Caco-2 (cell line): ENCODE measurements around the gene MMP20. TPM values are rescaled to one million over a fixed set of nuclear protein-coding genes. Genes with fewer than 3 reads are reported as not detected.

Experiments
- BruUV-seq: library from RNA; stranded (reverse); fragments of 400-500 nt; replicated peaks from 2 replicates; lab custom pipeline; 2021; lab: Mats Ljungman, UMichigan
- CTCF ChIA-PET: fragments of 300-600 bp; sonication (Branson Sonifier 250); formaldehyde crosslinking; loops from one replicate; lab custom pipeline; 2022; ENCODE audit warnings: antibody characterized with exemption; lab: Charles Lee
- POLR2A ChIA-PET: fragments of 300-600 bp; sonication (Branson Sonifier 250); formaldehyde crosslinking; loops from one replicate; lab custom pipeline; 2022; ENCODE audit warnings: antibody characterized with exemption; lab: Charles Lee
- DNase-seq, 2 experiments: peaks; one replicate each; pipeline versions ENCODE4 v3.0.0 to v3.0.0-alpha.2; 2020 to 2022
- H3K27me3 ChIP-seq: replicated peaks from 2 replicates; pipeline ENCODE4 v1.6.0; 2011; ENCODE audit warnings: low read length; ENCODE audit not compliant: control insufficient read depth, insufficient read depth
- H3K36me3 ChIP-seq: 2 replicates; pipeline ENCODE4 v1.5.1; 2011; ENCODE audit warnings: low read length; ENCODE audit not compliant: control insufficient read depth, insufficient read depth
- H3K4me1 ChIP-seq: fragments of 250-450 bp; sonication (Bioruptor Pico); 2 replicates; pipeline ENCODE4 v1.5.1; 2020; ENCODE audit warnings: mild to moderate bottlenecking
- H3K4me3 ChIP-seq: 2 replicates; pipeline ENCODE4 v1.5.1; 2011; ENCODE audit warnings: low read depth, mild to moderate bottlenecking, control low read depth, low read length
- H3K9me3 ChIP-seq: fragments of 250-450 bp; sonication (Bioruptor Pico); 2 replicates; pipeline ENCODE4 v1.5.1; 2020; ENCODE audit warnings: mild to moderate bottlenecking, moderate library complexity
- H3K27ac Mint-ChIP-seq: one replicate; pipeline ENCODE4 v1.8.0; 2022; ENCODE audit warnings: mixed read lengths; ENCODE audit not compliant: unreplicated experiment
- H3K27me3 Mint-ChIP-seq: one replicate; pipeline ENCODE4 v1.8.0; 2022; ENCODE audit warnings: mixed read lengths; ENCODE audit not compliant: insufficient read depth, unreplicated experiment
- H3K36me3 Mint-ChIP-seq: one replicate; pipeline ENCODE4 v1.8.0; 2022; ENCODE audit warnings: mild to moderate bottlenecking, mixed read lengths; ENCODE audit not compliant: insufficient read depth, unreplicated experiment
- H3K4me1 Mint-ChIP-seq: one replicate; pipeline ENCODE4 v1.8.0; 2022; ENCODE audit warnings: low read depth, mixed read lengths; ENCODE audit not compliant: unreplicated experiment
- H3K4me3 Mint-ChIP-seq: one replicate; pipeline ENCODE4 v1.8.0; 2022; ENCODE audit warnings: mild to moderate bottlenecking, moderate library complexity, mixed read lengths; ENCODE audit not compliant: unreplicated experiment
- H3K9me3 Mint-ChIP-seq: one replicate; pipeline ENCODE4 v1.8.0; 2022; ENCODE audit warnings: mixed read lengths; ENCODE audit not compliant: unreplicated experiment
- CTCF ChIP-seq, 2 experiments: fragments of 200-600 bp in 1 of 2; IDR thresholded peaks; 1 replicate in 1 of 2; 2 replicates in 1 of 2; pipeline versions ENCODE4 v1.5.1 to v1.8.0; 2011 to 2022; ENCODE audit warnings: antibody characterized with exemption in 1 of 2, control low read depth in 1 of 2, inconsistent platforms in 1 of 2, low read depth in 1 of 2, low read length in 1 of 2, mild to moderate bottlenecking in 1 of 2, moderate library complexity in 1 of 2; ENCODE audit not compliant: insufficient read depth in 1 of 2, severe bottlenecking in 1 of 2, unreplicated experiment in 1 of 2
- intact Hi-C: fragments of 100-400 bp; cut with micrococcal nuclease; formaldehyde crosslinking; loops from one replicate; pipeline ENCODE4 v1.10.0; 2022; ENCODE audit not compliant: unreplicated experiment
- total RNA-seq: library from RNA; stranded (reverse); gene quantifications from 2 replicates; pipeline ENCODE4 v1.2.3, GENCODE V29; 2022

The MMP20 gene
- total RNA-seq, 1 experiment from 2014 or later, result not detected

- Histone ChIP-seq H3K27me3 (no peaks in the 10 kb centered on the region), H3K4me1 (peaks cover 53% of the 10 kb centered on the region), H3K4me3 (no peak overlapping the region), H3K9me3 (no peaks in the 10 kb centered on the region), H3K36me3 (no peaks in the 10 kb centered on the region)
- H3K36me3 Mint-ChIP-seq, result peaks cover 7% of the 10 kb centered on the region
- no peak for TF ChIP-seq CTCF (IDR thresholded peaks at IDR 0.05; ENCODE audit: insufficient read depth in 1 of 2, low read depth in 1 of 2, low read length in 1 of 2, severe bottlenecking in 1 of 2, unreplicated experiment in 1 of 2)
- H3K9me3 Mint-ChIP-seq, result peaks cover 11% of the 10 kb centered on the region
- CTCF ChIA-PET, result interaction anchor here (0.7 to 1.3 kb wide), 2 partner anchors 16 kb away, joined by 4 to 5 read pairs; no protein-coding TSS in a partner anchor
- H3K4me1 Mint-ChIP-seq, result peaks cover 44% of the 10 kb centered on the region
- BruUV-seq, result no TSS peak
- peak overlapping the region; percentile 68 for H3K27ac Mint-ChIP-seq
- H3K27me3 Mint-ChIP-seq, result no peaks in the 10 kb centered on the region
- DNase-seq, result peak; percentile 41 to 55
- POLR2A ChIA-PET, result no interaction called here
- intact Hi-C loops, result loop anchor here (5.0 kb wide), 1 partner anchor 249 kb away; the partner anchor contains the start of gene BIRC2
- H3K4me3 Mint-ChIP-seq, result no peak overlapping the region
These were observed 28.6 kb downstream of the MMP20 start for GRCh38 chr11:102596578-102596977.

- H3K36me3 Mint-ChIP-seq, result no peaks in the 10 kb centered on the region
- TF ChIP-seq CTCF (IDR thresholded peaks at IDR 0.05; ENCODE audit: insufficient read depth in 1 of 2, low read depth in 1 of 2, low read length in 1 of 2, severe bottlenecking in 1 of 2, unreplicated experiment in 1 of 2), result peak; percentile 84 to 88
- ChIA-PET POLR2A (no interaction called here), CTCF (interaction anchor here (0.5 to 1.3 kb wide), 3 partner anchors 20 to 73 kb away, joined by 4 to 5 read pairs (median 5); no protein-coding TSS in a partner anchor)
- peaks cover 21% of the 10 kb centered on the region for H3K9me3 Mint-ChIP-seq
- H3K4me1 Mint-ChIP-seq, result peaks cover 17% of the 10 kb centered on the region
- Histone ChIP-seq H3K4me1 (peaks cover 25% of the 10 kb centered on the region), H3K4me3 (no peak overlapping the region), H3K9me3 (0 out of 2 replicates have a peak, but pooled peaks cover under 1% of the 10 kb centered on the region), H3K27me3 (no peaks in the 10 kb centered on the region), H3K36me3 (no peaks in the 10 kb centered on the region)
- H3K27ac Mint-ChIP-seq, result no peak overlapping the region
- H3K27me3 Mint-ChIP-seq, result no peaks in the 10 kb centered on the region
- intact Hi-C loops, result loop anchor here (1.0 kb wide), 2 partner anchors 20 to 73 kb away; no protein-coding TSS in a partner anchor
- no peak overlapping the region for H3K4me3 Mint-ChIP-seq
- peak in 1 of 2 experiments; percentile 54 for DNase-seq
- no TSS peak for BruUV-seq
These were observed 32.2 kb downstream of the MMP20 start for GRCh38 chr11:102592634-102593581.

- peaks cover 15% of the 10 kb centered on the region for H3K4me1 Mint-ChIP-seq
- H3K36me3 Mint-ChIP-seq, result no peaks in the 10 kb centered on the region
- H3K27ac Mint-ChIP-seq, result no peak overlapping the region
- peaks cover 17% of the 10 kb centered on the region for H3K4me1 ChIP-seq
- ChIA-PET POLR2A (no interaction called here), CTCF (no interaction called here)
- no peak for TF ChIP-seq CTCF (IDR thresholded peaks at IDR 0.05; ENCODE audit: insufficient read depth in 1 of 2, low read depth in 1 of 2, low read length in 1 of 2, severe bottlenecking in 1 of 2, unreplicated experiment in 1 of 2)
- DNase-seq, result no peak
- no peaks in the 10 kb centered on the region for H3K27me3 Mint-ChIP-seq
- H3K36me3 ChIP-seq, result no peaks in the 10 kb centered on the region
- no peaks in the 10 kb centered on the region for H3K27me3 ChIP-seq
- H3K9me3 ChIP-seq, result peaks cover 8% of the 10 kb centered on the region
- H3K9me3 Mint-ChIP-seq, result peaks cover 27% of the 10 kb centered on the region
- BruUV-seq, result no TSS peak
- no peak overlapping the region for H3K4me3 ChIP-seq
- H3K4me3 Mint-ChIP-seq, result no peak overlapping the region
- intact Hi-C loops, result no loop called here
These were observed 33.0 kb downstream of the MMP20 start for GRCh38 chr11:102592131-102592530.
